ENCODE measurements around the gene PKN2.

DNA sequence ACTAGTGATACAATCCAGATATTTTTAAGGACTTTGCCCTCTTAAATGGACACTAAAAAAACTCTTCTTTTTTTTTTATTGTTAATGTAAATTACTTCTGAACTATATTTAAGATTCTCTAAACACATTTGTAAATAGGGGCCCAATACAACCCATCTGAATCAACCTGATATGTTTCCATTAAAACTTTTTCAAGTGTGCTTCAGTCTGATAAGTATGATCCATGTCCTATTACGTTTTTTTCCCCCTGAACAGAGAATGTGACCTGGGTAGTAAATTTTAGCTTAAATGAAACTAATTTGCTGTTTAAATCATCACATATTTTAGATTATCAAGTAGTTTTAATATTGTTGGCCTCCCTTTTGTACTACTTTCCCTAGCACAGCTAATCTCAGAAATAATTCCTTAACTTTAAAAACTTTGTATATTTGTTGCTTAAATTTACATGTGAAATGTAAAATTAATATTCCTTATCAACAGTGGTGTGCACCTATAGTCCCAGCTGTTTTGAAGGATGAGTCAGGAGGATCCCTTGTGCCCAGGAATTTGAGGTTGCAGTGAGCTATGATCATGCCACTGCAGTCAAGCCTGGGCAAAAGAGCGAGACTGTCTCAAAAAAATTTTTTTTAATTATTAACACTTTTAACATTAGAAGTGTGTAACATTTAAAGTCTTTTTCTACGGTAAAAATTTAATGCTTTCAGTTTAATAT, 3.0 kb upstream of the PKN2 start:
- TF ChIP-seq JUN (IDR thresholded peaks at IDR 0.05; ENCODE audit: low read depth, low read length): no peak
- no peak for TF ChIP-seq RFX5 (IDR thresholded peaks at IDR 0.05; ENCODE audit: borderline replicate concordance, low read depth, low read length)
- TF ChIP-seq KDM1A (IDR thresholded peaks at IDR 0.05; ENCODE audit: borderline replicate concordance, low read length): no peak

All from H1 (cell line).